ENCODE data around the gene GRAP2.

Gene GRAP2

GRCh38 chr22:39926753-39927152 lies 25.9 kb downstream of the GRAP2 start:
- no peak for DNase-seq

GRCh38 chr22:39927544-39927943 lies 26.7 kb downstream of the GRAP2 start:
- DNase-seq = no peak

GRCh38 chr22:39928536-39929520 lies 27.9 kb downstream of the GRAP2 start:
- no peak for DNase-seq

- no peak for DNase-seq
Observed at GRCh38 chr22:39931251-39931650, 30.4 kb downstream of the GRAP2 start.

DNA sequence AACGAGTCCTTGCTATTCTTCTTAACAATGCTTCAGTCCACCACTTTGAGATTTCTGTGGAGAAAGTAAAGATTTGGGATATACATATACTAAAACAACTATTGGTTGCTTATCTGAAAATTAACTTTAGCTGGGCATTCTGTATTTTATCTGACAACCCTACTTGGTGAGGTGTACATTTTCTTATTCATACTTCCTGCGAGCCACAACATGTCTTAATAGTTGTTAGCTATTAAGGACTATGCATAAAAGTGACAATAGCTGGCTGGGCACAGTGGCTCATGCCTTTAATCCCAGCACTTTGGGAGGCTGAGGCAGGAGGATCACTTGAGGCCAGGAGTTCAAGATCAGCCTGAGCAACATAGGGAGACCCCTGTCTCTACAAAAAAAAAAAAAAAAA lies 31.3 kb downstream of the GRAP2 start:
- no peak for DNase-seq

DNA sequence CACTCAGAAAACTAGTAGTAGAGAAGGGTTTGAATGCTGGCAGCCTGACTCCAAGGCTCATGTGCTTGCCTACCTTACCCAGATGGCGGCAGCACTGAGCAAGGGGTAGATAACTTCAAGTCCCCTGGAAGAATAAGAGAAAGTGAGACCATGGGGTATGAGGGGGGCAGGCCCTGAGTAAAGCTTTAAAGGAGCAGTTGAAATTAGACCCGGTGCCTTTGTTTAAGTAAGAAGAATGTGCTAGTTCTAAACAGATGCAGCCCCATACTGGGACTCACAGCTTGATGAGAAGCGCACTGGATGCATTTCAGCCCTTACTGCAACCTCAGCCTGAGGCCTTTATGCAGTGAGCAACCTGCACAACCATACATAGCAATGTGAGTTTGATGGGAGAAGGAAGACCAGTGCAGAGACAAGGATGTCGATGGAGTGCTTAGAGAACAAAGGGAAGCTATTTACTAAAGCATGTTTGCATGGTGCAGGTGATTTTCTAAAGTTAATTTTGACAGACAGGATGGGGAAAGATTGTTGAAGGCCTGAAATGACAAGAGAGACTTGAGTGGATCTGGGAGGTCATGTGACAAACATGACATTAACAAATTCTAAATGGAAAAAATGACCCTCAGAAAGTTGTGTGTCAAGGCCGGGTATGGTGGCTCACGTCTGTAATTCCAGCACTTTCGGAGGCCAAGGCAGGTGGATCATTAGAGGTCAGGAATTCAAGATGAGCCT lies 32.2 kb downstream of the GRAP2 start:
- peak; percentile 65 to 72 for DNase-seq

GRCh38 chr22:39933741-39934140 lies 32.9 kb downstream of the GRAP2 start:
- no peak for DNase-seq

DNA sequence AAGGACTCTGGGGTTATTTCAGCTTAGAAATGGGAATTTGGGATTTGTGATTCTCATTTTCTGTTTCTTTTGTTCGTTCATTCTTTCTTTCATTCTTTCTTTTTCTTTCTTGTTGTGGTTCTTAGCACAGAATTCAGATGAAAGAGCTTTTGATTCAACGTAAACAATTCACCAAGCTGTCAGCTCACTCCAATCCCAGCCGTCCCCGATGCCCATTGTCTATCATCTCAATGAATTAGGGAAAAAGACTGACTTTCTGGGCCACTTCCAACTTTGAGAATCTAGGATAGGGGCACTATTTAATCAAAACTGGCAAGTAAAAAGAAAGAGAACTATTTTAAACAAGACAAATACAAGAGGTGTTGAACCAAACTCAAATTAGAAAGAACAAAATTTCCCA lies 34.2 kb downstream of the GRAP2 start:
- DNase-seq = no peak

DNA sequence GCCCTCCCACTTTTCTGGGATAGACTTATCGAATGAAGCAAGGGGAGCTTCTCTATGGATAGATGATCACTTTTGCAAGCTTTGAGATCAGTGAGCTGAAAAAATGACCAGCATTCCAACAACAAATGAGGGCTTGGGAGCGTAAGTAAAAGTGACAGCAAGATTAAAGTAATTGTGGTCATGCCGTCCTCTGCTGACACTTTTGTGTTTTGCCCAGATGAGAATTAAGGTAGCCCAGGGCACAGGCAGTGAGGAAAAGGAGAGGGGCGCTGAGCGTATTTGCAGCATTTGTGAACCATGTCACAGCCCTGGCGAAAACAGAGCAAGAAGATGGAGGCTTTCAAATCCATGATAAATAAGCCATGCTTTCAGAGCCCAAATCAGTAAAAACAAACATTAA lies 34.7 kb downstream of the GRAP2 start:
- no peak for DNase-seq

DNA sequence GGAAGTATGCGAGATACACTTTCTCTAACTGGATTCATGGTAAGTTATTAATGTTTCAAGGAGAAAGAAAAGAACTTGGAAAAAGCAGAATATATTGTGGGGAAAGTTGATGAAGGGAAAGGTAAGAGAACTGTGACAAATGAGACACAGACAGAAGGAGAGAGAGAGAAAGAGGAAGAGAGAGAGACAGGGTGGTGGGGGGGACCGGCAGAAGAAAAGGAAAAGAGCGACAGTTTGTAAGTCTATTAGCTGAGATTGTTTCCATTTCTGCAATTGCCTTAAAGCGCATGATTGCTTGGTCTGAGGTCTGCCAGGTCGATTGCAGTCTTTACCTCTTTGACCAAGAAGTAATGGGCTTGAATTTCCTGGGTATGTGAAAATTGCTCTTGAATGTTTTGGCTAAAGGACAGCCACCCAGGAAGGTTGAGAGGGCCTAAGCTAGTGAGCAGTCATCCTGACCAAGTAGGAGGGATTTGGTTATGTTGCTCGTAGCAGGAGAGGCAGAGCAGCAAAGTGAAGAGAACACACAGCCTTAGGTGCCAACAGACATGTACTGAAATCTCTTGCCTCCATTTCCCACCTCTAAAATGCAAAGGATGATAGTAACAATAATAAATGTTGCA lies 35.8 kb downstream of the GRAP2 start:
- DNase-seq = no peak

DNA sequence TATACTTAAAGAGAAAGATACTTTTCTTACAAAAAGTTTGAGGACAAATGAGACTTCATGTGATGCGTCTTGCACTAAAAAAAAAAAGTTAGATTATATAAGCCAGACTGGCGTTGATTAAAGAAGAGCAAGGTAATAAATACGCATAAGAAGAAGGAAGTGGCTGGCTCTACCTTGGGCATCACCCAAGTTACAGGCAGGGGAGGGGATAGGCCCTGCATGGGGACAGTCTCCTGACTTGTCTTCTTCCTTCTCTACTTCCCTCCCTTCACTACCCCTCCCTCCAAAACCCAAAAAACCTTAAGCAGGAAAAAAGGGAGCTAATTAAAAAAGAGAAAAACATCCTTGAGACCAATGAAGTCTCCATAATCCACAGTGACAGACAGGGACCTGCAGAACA lies 37.0 kb downstream of the GRAP2 start:
- DNase-seq = peak; percentile 39 to 47

DNA sequence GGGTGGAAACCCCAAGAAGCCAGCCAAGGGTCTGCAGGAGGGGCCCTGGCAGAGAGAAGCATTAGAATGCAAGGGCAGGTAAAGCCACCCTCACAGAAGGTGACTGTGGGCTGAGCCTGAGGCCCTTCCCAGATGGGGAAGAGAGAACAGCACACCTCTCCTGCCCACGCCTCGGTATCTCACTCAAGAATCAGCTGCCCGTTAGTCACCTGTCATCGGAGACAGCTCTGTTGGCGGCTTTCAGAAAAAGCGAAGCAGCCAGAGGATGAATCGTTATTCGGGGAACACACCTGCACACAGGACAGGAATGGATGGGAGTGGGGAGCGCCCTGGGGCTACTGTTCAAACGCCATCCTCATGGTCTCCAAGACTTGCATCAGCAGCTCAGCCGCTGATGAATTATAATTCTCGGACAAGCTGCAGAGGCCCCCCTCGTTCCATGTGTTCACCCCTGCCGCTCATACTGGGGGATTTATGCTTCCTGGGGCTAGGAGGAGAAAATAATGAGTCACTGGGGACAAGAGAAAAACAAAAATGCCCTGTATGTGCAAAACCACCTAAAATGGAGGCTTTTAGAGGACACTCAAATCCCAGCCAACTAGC lies 37.7 kb downstream of the GRAP2 start:
- no peak for DNase-seq

- DNase-seq = no peak
Observed at GRCh38 chr22:39939830-39940229, 38.9 kb downstream of the GRAP2 start.

- DNase-seq = peak in 1 of 2 donors; percentile 79
Observed at GRCh38 chr22:39940757-39941305, 39.9 kb downstream of the GRAP2 start.

DNA sequence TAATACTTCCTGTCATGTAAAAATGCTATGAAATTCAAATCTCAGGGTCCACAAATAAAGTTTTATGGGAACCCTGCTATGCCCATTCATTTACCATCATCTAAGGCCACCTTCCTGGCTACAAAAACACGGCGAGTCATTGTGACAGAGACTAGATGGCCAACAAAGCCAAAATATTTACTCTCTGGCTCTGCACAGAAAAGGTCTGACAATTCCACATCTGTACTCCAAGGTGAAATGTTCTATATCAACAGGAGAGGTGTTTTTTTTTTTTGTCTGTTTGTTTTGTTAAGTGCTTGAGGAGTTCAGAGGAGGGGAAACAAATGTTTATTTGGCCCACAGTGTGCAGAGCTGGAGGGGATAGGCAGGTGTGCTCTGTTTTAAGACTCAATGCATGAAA lies 40.7 kb downstream of the GRAP2 start:
- DNase-seq = no peak

DNA sequence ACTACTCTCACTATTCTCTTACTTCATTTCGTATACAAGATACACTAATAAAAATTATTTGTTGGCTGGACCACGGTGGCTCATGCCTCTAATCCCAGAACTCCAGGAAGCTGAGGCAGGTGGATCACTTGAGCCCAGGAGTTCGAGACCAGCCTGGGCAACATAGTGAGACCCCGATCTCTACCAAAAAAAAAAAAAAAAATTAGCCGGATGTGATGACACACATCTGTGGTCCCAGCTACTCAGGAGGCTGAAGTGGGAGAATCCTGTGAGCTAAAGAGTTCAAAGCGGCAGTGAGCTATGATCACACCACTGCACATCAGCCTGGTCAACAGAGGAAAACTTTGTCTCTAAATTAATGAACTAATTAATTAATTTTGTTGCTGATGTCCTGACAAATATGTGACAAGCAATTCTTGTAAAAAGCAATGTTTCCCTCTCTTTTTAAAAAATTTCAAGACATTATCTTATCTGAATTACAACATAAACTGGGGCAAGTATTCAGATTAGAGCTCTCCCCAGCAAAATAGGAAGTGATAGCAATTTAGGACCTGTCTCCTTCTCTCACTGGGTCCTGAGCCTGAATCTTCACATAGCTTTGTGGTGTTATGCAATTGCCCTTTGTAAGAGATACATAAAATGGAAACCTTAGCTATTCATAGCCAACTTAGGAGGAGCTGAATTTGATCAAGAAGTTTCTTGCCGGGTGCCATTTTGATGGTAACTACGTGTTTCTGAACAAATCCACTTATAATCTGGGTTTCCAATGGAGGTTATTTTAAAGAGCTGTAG lies 41.8 kb downstream of the GRAP2 start:
- DNase-seq = no peak

GRCh38 chr22:39943337-39943736 lies 42.5 kb downstream of the GRAP2 start:
- peak in 1 of 2 donors; percentile 43 for DNase-seq

GRCh38 chr22:39943953-39944872 lies 43.3 kb downstream of the GRAP2 start:
- no peak for DNase-seq

GRCh38 chr22:39946126-39946502 lies 45.2 kb downstream of the GRAP2 start:
- DNase-seq = no peak

DNA sequence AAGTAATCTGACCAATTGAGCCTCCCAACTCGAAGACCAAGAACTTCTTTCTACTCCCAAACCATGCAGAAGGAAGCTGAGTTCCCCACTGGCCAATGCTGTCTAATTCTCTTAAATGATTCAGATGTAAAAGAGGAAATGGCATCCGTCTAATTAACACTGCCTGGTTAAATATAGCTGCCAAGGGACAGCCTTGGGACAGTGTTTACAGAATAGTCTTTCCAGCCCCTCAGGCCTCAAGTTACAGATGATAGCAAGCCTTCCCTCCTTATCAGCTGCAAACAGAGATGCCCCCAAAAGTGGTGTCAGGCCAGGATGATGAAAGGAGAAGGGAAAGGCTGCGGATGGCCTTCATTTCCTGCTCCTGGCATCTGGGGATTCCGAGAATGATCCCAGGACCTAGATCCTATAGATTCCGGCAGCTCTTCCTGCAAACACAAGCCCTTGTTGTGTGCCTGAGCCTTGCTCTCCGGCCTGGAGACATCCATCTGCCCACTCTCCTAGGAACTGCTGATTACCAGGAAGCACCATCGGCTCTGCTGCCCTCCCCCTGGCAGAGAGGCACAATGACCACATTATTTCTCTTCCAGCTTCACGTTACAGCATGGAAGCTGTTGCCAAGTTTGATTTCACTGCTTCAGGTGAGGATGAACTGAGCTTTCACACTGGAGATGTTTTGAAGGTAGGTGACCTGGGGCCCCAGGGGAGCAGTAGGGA lies 45.8 kb downstream of the GRAP2 start:
- DNase-seq = no peak
